SJCRH30 (cell line): ENCODE measurements around the gene ABCA6. TPM values are rescaled to one million over a fixed set of nuclear protein-coding genes. Genes with fewer than 3 reads are reported as not detected.

Source experiments
- DNase-seq, 2 experiments: peaks; one replicate each; pipeline ENCODE4 v3.0.0-alpha.2; 2015 to 2020
- H3K27ac ChIP-seq: fragments of 250-450 bp; sonication (Bioruptor Pico); 2 replicates; pipeline ENCODE4 v1.5.1; 2020; ENCODE audit warnings: mild to moderate bottlenecking, moderate library complexity
- H3K27me3 ChIP-seq: fragments of 250-450 bp; sonication (Bioruptor Pico); 2 replicates; pipeline ENCODE4 v1.5.1; 2020; ENCODE audit warnings: mild to moderate bottlenecking, moderate library complexity
- H3K36me3 ChIP-seq: fragments of 250-450 bp; sonication (Bioruptor Pico); 2 replicates; pipeline ENCODE4 v1.5.1; 2020; ENCODE audit warnings: mild to moderate bottlenecking, moderate library complexity
- H3K4me1 ChIP-seq: fragments of 250-450 bp; sonication (Bioruptor Pico); 2 replicates; pipeline ENCODE4 v1.5.1; 2020; ENCODE audit warnings: mild to moderate bottlenecking, moderate library complexity
- H3K4me3 ChIP-seq: fragments of 250-450 bp; sonication (Bioruptor Pico); 2 replicates; pipeline ENCODE4 v1.5.1; 2020; ENCODE audit warnings: mild to moderate bottlenecking, moderate library complexity
- H3K9me3 ChIP-seq: fragments of 250-450 bp; sonication (Bioruptor Pico); replicated peaks from 2 replicates; pipeline ENCODE4 v1.5.1; 2020; ENCODE audit warnings: mild to moderate bottlenecking, moderate library complexity
- total RNA-seq: library from RNA; depleted of rRNA; stranded (reverse); fragments of >200 nt; shearing (Covaris generic); gene quantifications from 2 replicates; pipeline ENCODE4 v1.2.3, GENCODE V29; 2014

Gene ABCA6
- total RNA-seq, 1 experiment from 2014 or later: not detected

GRCh38 chr17:69154267-69154666, 12.6 kb upstream of the ABCA6 start:
- no peaks in the 10 kb centered on the region for H3K36me3 ChIP-seq
- no peaks in the 10 kb centered on the region for H3K4me1 ChIP-seq
- no peak overlapping the region for H3K4me3 ChIP-seq
- DNase-seq: no peak
- H3K27me3 ChIP-seq: no peaks in the 10 kb centered on the region
- no peak overlapping the region for H3K27ac ChIP-seq
- 0 out of 2 replicates have a peak, but pooled peaks cover 2% of the 10 kb centered on the region for H3K9me3 ChIP-seq

- H3K4me3 ChIP-seq: no peak overlapping the region
- H3K27ac ChIP-seq: no peak overlapping the region
- H3K36me3 ChIP-seq: no peaks in the 10 kb centered on the region
- no peaks in the 10 kb centered on the region for H3K4me1 ChIP-seq
- no peaks in the 10 kb centered on the region for H3K9me3 ChIP-seq
- no peak for DNase-seq
- H3K27me3 ChIP-seq: no peaks in the 10 kb centered on the region
Measured at GRCh38 chr17:69150333-69150732, 8.6 kb upstream of the ABCA6 start.

- H3K36me3 ChIP-seq: no peaks in the 10 kb centered on the region
- no peak for DNase-seq
- H3K4me1 ChIP-seq: no peaks in the 10 kb centered on the region
- H3K9me3 ChIP-seq: no peaks in the 10 kb centered on the region
- no peaks in the 10 kb centered on the region for H3K27me3 ChIP-seq
- H3K4me3 ChIP-seq: no peak overlapping the region
- no peak overlapping the region for H3K27ac ChIP-seq
Measured at GRCh38 chr17:69147460-69147859, 5.8 kb upstream of the ABCA6 start.

- DNase-seq: no peak
- Histone ChIP-seq H3K9me3 (no peaks in the 10 kb centered on the region), H3K4me1 (no peaks in the 10 kb centered on the region), H3K27ac (no peak overlapping the region), H3K4me3 (no peak overlapping the region), H3K36me3 (no peaks in the 10 kb centered on the region), H3K27me3 (peaks cover 4% of the 10 kb centered on the region; the same call in 1 of the 2 replicates)
Measured at GRCh38 chr17:69144331-69145255, 2.9 kb upstream of the ABCA6 start.

DNA sequence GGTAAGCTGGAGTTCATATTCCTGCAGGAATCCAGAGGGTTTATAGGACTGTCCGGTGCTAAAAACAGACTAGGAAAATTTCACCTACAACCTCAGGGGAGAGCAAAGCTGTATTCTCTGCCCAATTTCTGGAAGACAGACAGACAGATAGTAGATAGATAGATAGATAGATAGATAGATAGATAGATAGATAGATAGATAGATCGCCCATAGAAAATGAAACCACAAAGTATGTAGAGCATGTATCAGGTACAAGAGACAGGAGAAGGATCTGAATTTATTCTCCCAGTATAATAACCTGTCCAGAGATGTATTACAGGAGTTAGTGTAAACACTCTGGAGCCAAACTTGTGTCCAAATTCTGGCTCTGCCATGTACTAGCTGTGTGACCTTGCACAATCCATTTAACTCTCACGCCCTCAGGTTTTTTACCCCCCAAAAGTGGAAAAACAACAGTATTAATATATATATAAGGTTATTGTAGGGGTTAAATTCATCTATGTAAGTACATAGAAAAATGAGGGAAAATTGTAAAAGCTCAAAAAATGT, 2.1 kb upstream of the ABCA6 start:
- Histone ChIP-seq H3K27me3 (peaks cover 4% of the 10 kb centered on the region; the same call in 1 of the 2 replicates), H3K9me3 (no peaks in the 10 kb centered on the region), H3K4me1 (no peaks in the 10 kb centered on the region), H3K4me3 (no peak overlapping the region), H3K27ac (no peak overlapping the region), H3K36me3 (no peaks in the 10 kb centered on the region)
- no peak for DNase-seq

GRCh38 chr17:69143151-69143550, 1.5 kb upstream of the ABCA6 start:
- no peak overlapping the region for H3K4me3 ChIP-seq
- DNase-seq: no peak

DNA sequence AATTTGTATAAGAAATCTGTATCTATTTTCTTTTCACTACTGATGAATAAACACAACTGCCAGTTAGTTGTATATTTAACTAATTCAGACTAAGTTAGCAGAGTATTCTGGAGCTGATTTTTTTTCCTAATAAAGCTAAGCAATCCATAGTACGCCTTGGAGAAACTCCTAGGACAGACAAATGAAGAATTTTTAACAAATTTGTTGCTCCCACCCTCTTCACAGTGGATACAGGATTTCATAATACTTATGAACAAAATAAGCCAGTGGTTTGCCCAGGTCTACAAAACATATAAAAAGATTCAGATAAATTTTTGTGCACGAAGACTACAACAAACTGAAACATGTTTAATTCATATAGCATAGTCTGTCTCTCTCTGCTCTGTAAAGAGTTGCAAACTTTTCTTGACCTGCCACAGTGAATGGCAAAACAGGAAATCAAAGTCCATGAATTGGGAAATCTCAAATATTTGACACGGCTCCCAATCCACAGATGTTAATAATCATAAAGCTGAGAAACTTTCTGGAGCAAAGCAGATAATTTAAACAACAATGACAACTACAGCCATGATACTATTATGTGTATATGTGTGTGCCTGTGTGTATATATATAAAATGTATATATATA, 594 bp upstream of the ABCA6 start:
- Histone ChIP-seq H3K36me3 (no peaks in the 10 kb centered on the region), H3K27me3 (peaks cover 4% of the 10 kb centered on the region; the same call in 1 of the 2 replicates), H3K27ac (no peak overlapping the region), H3K9me3 (no peaks in the 10 kb centered on the region), H3K4me3 (no peak overlapping the region), H3K4me1 (no peaks in the 10 kb centered on the region)
- no peak for DNase-seq

More at GRCh38 chr17:69143151-69143550, 1.5 kb upstream of the ABCA6 start:
- Histone ChIP-seq H3K9me3 (no peaks in the 10 kb centered on the region), H3K36me3 (no peaks in the 10 kb centered on the region), H3K4me1 (no peaks in the 10 kb centered on the region), H3K27ac (no peak overlapping the region), H3K27me3 (peaks cover 4% of the 10 kb centered on the region; the same call in 1 of the 2 replicates)

GRCh38 chr17:69134112-69134511, 7.6 kb downstream of the ABCA6 start:
- DNase-seq: no peak
- H3K27me3 ChIP-seq: peaks cover 3% of the 10 kb centered on the region; the same call in 1 of the 2 replicates
- H3K4me3 ChIP-seq: no peak overlapping the region
- H3K4me1 ChIP-seq: no peaks in the 10 kb centered on the region
- no peaks in the 10 kb centered on the region for H3K36me3 ChIP-seq
- no peaks in the 10 kb centered on the region for H3K9me3 ChIP-seq
- H3K27ac ChIP-seq: no peak overlapping the region

- no peaks in the 10 kb centered on the region for H3K9me3 ChIP-seq
- H3K4me1 ChIP-seq: no peaks in the 10 kb centered on the region
- H3K27ac ChIP-seq: no peak overlapping the region
- H3K27me3 ChIP-seq: peaks cover 3% of the 10 kb centered on the region
- no peak for DNase-seq
- no peaks in the 10 kb centered on the region for H3K36me3 ChIP-seq
- no peak overlapping the region for H3K4me3 ChIP-seq
Measured at GRCh38 chr17:69130627-69131296, 10.9 kb downstream of the ABCA6 start.

DNA sequence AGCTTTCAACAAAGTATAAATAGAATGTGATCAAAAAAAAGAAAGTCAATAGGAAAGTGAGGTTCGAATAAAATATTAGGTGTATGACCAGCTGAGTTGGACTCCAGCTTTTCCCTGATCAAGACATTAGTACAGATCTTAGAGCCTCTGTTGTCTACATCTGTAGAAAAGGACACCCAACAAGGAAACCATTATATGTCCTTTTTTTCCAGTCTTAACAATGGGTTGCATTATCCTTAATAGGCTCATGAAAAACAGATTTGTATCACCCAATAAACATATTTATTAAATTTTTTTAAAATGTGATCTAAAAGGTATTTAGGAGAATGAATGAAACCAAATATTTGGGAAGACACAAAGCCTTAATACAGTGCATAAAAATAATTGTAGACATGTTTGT, 18.1 kb downstream of the ABCA6 start:
- no peaks in the 10 kb centered on the region; the same call in none of the 2 replicates for H3K27me3 ChIP-seq
- no peak overlapping the region for H3K27ac ChIP-seq
- H3K4me1 ChIP-seq: no peaks in the 10 kb centered on the region
- DNase-seq: no peak
- H3K9me3 ChIP-seq: no peaks in the 10 kb centered on the region
- no peak overlapping the region for H3K4me3 ChIP-seq
- no peaks in the 10 kb centered on the region for H3K36me3 ChIP-seq

GRCh38 chr17:69122065-69122464, 19.6 kb downstream of the ABCA6 start:
- Histone ChIP-seq H3K36me3 (no peaks in the 10 kb centered on the region), H3K27me3 (no peaks in the 10 kb centered on the region; the same call in 1 of the 2 replicates)

DNA sequence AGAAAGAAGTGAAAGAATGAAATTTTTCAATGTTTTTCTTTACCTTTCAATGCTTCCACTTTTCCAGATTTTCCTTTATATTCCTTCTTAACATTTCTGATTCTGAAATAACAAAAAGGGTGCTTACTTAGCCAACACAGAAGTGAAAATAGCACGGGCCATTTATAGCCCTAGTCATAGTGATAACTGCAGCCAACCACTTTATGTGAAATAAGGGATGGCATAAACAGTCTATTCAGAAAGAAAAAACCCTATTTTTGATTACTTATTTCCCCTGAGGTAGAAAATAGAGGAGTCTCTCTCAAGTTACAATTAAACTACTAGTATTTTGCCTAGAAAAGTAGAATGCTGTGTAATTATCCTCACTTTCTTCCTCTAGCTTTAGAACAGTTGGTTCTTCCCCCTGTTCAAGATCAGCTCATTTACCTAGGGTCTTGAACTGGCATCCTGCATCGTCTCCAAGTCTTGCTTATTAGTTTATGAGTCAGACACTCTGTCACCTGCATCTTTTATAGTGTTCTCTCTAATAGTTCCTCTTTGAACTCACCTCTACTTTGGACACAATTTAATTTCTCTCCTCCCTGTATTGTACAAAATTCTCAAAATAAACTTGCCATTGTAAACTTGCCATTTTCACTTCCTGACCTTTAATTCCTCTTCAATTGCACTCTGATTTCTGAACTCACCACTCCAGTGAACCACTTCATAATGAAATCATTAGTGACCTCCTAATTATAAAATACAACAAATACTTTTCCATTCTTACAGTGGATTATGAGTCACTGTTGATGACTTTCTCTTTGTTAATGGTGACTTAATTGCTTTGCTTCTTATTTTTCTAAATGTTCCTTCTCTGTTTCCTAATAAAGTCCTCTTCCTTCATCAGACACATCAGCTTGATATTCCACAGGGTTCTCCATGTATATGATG, 23.6 kb downstream of the ABCA6 start:
- no peaks in the 10 kb centered on the region for H3K36me3 ChIP-seq
- no peaks in the 10 kb centered on the region for H3K4me1 ChIP-seq
- no peak overlapping the region for H3K4me3 ChIP-seq
- no peak for DNase-seq
- no peaks in the 10 kb centered on the region for H3K9me3 ChIP-seq
- no peak overlapping the region for H3K27ac ChIP-seq
- H3K27me3 ChIP-seq: no peaks in the 10 kb centered on the region

More at GRCh38 chr17:69122065-69122464, 19.6 kb downstream of the ABCA6 start:
- Histone ChIP-seq H3K4me1 (no peaks in the 10 kb centered on the region), H3K9me3 (no peaks in the 10 kb centered on the region), H3K27ac (no peak overlapping the region), H3K4me3 (no peak overlapping the region)
- DNase-seq: no peak

DNA sequence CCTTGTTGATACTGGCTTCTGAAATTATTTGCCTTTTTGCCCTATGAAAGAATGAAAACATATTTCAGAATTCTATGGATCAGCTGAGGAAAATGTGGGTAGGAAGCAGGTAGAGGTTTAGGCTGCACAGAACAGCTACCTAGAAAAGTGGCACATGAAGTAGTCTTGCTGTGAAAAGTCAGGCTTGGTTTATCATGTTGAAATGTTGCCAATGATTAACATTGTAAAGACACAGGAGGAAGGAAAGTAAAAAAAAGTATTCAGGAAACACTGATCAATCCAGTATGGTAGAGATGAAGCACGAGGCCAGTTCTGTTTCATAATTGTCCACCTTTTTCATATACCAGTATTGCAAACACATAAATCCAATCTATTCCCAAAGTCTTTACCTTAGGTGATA, 29.9 kb downstream of the ABCA6 start:
- Histone ChIP-seq H3K4me3 (no peak overlapping the region), H3K9me3 (no peaks in the 10 kb centered on the region), H3K27ac (no peak overlapping the region), H3K36me3 (no peaks in the 10 kb centered on the region), H3K27me3 (no peaks in the 10 kb centered on the region), H3K4me1 (no peaks in the 10 kb centered on the region)
- no peak for DNase-seq
